ENCODE results near the gene CREB5.
"Not testable (repeated sequence)": the region's sequence is repeated elsewhere in the genome, so short reads cannot be mapped to it uniquely, and the experiment has no call there.

Gene CREB5

GRCh38 chr7:28813243-28813962, 401.1 kb downstream of the CREB5 start:
- DNase-seq (ENCODE audit: low spot score): no peak

GRCh38 chr7:28815369-28815927, 403.1 kb downstream of the CREB5 start:
- DNase-seq (ENCODE audit: low spot score): no peak

DNA sequence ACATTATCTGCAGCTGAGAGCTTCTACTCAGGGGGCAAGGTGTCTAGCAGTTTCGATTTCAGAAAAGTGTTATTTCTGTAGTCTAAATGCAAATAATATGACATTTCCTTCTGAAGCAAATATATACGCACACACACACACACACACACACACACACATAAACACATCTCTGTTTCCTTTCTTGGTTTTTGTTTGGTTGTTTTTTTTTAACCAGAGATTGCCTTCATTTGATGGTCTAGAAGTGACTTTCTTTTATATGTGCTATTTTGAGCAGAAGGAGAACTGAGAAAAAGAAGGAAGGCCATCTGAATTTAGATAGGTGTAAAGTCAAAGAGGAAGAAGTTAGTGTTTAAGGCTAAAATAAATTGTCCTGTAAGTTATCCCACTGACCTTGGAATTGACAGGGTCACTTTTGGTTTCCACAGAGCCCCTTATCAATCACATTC, 403.6 kb downstream of the CREB5 start:
- DNase-seq (ENCODE audit: low spot score): no peak

DNA sequence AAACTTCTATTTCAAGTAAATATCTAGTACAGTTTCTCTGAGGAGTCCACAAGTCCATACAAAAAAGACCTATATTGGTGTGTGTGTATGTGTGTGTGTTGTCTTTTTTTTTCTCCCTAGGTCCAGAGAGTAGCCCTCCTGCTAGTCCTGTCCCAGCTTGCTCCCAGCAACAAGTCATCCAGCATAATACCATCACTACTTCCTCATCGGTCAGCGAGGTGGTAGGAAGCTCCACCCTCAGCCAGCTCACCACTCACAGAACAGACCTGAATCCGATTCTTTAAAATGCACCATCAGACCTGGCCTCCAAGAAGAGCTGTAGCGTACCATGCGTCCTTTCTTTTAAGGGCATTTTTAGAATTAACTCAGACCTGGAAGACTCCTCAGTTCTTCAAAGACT, 406.7 kb downstream of the CREB5 start:
- DNase-seq (ENCODE audit: low spot score): no peak

DNA sequence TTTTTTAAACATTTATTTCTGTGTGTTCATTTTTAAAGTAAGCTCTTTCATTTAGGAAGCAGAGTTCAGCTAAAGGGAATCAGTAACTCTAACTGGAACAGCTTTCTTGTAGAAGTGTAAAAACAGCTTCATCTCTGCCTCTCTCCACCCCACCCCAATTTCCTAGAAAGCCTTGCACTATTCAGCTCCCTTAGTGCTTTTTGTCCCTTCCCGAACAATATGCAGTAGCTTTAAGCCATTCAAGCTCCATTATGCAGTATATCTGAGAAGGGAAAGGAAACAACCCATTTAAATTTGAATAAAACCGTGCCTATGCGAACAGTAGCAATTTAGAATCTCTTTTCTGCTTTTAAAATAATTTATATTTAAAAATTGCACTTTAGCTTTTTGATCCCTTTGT, 411.3 kb downstream of the CREB5 start:
- DNase-seq (ENCODE audit: low spot score): no peak

DNA sequence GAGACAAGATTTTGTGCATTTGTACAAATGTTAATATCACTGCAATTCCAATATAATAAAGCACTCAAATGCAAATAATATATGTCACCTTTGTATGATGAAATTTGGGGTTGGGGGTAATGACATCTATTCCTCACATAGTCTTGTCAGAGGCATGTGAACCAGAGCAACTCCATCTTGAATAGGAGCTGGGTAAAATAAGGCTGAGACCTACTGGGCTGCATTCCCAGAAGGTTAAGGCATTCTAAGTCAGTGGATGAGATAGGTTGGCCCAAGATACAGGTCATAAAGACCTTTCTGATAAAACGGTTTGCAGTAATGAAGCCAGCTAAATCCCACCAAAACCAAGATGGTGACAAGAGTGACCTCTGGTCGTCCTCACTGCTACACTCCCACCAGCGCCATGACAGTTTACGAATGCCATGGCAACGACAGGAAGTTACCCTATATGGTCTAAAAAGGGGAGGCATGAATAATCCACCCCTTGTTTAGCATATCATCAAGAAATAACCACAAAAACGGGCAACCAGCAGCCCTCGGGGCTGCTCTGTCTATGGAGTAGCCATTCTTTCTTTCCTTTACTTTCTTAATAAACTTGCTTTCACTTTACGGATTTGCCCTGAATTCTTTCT, 413.6 kb downstream of the CREB5 start:
- DNase-seq (ENCODE audit: low spot score): not testable (repeated sequence)

GRCh38 chr7:28830846-28831245, 418.5 kb downstream of the CREB5 start:
- DNase-seq (ENCODE audit: low spot score): no peak

DNA sequence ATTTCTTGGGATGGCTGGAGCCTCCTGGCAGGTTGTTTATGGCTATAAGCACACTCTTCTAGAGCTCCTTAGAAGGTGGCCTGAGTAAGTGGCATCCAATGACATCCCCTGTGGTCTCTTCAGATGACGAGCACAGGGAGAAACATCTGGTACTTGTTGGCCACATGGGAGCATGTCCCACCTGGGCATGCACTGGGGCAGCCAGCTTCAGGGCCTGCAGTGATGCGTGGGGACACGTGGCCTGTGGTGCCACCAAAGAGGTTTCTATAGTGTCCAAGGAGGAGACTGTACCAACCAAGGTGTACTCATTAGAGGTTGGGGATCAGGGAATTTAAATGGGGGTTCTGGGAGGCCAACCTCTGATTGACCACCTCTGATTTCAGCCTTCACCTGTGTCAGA, 420.4 kb downstream of the CREB5 start:
- DNase-seq (ENCODE audit: low spot score): no peak

GRCh38 chr7:28835800-28836199, 423.5 kb downstream of the CREB5 start:
- peak; percentile 20 for DNase-seq (ENCODE audit: low spot score)

- DNase-seq (ENCODE audit: low spot score): no peak
Measured at GRCh38 chr7:28836716-28837115, 424.4 kb downstream of the CREB5 start.

DNA sequence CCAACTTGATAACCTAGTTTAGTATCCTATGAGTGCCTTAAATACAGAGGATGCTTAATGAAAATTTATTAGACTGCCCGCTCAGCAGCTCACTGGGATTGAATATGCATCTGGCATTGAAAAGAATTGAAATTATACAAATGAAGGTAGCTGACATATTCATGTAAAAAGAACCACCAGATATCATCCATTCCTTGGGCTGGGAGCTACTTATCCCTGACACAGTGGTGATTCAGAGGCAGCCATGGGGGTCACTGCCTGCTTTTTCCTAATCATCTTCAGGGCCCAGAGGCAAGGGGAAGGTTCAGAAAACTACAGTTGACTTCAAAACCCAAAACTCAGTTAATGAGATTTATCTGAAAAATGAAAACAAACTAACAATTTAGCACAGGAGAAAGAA, 424.9 kb downstream of the CREB5 start:
- no peak for DNase-seq (ENCODE audit: low spot score)

DNA sequence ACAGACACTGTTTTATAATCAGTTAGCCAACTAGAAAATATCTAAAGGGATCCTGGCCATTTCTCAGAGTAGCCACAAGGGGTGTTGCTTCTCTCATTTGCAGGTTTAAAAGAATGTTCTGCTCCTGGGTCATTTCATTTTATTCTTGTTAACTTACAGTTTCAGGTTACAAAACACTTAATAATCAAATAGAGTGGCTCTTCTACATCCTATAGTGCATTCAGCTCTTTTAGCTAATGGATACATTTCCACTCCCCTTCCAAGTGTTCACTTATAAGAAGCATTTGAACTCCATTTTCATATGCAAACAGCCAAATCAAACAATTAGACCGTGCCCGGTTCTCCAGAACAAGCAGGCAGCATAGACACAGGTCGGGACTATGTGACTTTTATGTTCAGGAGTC, 428.3 kb downstream of the CREB5 start:
- peak; percentile 17 for DNase-seq (ENCODE audit: low spot score)

GRCh38 chr7:28841766-28842165, 429.4 kb downstream of the CREB5 start:
- DNase-seq (ENCODE audit: low spot score): no peak

DNA sequence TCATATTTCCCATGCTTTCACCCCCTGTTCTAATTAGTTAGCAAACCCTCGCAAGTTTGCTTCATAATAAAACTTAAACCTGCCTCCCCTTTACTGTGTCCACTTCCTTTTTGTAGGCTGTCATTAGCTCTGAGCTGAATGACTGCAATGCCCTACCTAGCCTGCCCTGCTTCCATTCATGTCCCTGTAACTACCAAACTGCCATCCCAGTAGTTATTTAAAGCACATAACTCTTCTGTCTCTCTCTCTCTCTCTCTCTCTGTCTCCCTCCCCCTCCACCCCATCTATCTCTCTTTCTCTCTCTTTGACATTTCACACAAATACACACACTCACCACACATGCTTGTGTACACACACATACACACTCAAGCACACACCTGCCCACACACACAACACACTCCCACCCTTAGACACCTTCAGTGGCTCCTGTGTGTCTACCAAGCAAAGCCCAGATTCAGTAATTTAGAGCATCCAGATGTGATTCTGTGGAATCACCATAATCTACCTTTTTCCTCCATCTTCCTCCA, 430.5 kb downstream of the CREB5 start:
- no peak for DNase-seq (ENCODE audit: low spot score)

DNA sequence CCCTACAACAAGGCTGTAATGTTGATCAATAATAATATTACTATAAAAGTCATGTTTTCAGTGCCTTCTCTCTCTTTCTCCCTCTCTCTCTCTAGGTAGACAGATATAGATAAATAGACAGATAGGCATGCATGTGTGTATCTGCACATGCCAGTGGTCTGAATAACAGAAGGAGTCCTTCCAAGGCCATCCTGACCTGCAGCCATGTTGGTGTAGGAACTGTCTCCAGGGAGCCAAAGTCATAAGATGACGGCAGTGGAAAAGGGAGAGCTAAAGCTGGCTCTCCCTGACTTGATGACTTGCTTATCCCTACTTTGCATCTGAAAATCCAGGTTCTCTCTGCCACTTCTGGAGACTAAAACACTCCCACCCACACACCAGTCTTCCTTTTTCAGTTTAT, 432.8 kb downstream of the CREB5 start:
- DNase-seq (ENCODE audit: low spot score): no peak

DNA sequence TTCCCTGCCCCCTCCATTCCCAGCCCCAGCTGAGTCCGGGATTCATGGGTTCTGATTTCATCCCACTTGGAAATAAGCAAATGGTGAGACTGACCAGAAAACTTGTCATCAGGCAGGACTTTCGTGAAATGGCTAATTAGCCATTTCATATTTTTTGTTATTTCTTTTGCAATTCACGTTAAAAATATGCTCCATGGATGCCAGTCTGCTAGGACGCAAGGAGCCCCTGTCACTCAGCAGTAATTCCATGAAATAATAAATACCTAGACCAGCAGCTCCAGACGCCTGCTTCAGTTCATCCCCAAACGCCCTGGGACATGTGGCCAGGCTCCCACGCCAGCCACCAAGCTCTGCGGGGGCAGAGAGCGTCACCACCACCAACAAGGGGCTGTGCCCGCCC, 434.9 kb downstream of the CREB5 start:
- no peak for DNase-seq (ENCODE audit: low spot score)

- peak; percentile 14 for DNase-seq (ENCODE audit: low spot score)
Measured at GRCh38 chr7:28847681-28848080, 435.4 kb downstream of the CREB5 start.

GRCh38 chr7:28848906-28849305, 436.6 kb downstream of the CREB5 start:
- no peak for DNase-seq (ENCODE audit: low spot score)

DNA sequence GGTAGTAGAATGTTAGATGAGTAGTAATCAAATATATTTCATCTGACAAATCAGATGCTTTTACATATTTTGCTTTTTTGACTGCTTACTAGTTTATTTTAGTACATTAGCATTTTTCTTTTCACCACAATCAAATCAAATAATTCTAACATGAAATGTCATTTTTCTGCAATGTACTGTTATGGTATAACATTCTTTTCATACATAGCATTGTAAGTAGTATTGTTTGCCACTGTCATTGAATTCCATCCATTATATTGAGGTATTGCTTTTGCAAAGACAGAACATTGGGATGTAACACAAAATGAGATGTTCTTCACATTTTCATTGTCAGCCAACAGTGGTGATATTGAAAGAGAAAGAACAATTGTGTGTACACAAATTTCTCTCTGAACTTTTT, 438.4 kb downstream of the CREB5 start:
- no peak for DNase-seq (ENCODE audit: low spot score)

DNA sequence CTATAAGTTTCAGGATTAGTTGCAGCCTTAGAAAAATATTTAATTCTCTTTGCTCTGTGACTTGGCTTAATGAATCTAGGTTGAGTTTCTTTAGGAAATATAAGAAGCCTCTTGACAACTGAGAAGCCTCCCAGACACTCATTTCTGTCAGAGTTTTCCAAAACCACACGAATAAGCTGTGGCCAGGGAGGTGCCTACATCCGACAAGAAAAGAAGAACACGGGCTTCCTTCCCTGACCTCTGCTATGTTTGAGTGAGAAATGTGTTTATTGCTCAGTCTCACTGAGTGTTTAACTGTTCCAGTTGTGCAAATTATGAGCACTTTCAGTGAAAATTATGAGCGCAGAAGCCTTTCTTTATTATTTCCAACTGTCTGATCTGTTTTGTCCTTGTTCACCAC, 440.8 kb downstream of the CREB5 start:
- no peak for DNase-seq (ENCODE audit: low spot score)

- peak; percentile 74 for DNase-seq (ENCODE audit: low spot score)
Measured at GRCh38 chr7:28853834-28854749, 441.8 kb downstream of the CREB5 start.

- DNase-seq (ENCODE audit: low spot score): no peak
Measured at GRCh38 chr7:28854750-28855074, 442.4 kb downstream of the CREB5 start.

Measured in AG08395 (cell line).